GM18526 (cell line): ENCODE results near the gene KDM6A.
A peak's percentile ranks its signal among the peaks of the same experiment; 100 is the strongest.

Experiments
- POLR2A ChIP-seq: IDR thresholded peaks from 3 replicates; pipeline ENCODE4 v1.6.1; 2011; ENCODE audit not compliant: insufficient read length; ENCODE audit errors: extremely low read depth

The KDM6A gene

DNA sequence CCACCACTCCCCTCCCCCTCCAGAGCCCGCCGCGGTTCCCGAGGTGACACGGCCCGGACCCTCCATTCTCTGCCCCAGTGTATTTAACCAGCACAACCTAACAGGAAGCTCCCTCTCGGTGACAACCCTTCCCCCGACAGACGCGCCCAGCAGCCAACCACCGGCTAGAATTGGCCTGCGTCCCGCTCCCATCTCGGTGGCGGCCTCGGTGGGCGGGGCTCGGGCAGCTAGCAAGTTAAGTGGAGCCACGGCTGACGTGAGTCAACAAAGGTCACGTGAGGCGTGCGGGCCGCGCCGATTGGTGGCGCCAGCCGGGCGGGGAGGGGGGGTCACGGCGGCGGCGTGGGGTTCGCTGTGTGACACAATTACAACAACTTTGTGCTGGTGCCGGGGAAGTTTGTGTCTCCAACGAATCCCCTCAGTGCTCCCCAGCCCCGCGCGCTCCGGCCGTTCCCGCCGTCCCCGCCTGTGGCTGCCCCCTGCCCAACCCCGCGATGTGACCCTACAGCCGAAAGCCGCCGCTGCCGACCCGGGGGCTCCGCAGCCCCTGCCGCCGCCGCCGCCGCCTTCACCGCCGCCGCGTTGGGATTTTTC is at the start of gene KDM6A:
TSS of gene KDM6A (plus strand) at position 368 of the 594 bp plus-strand sequence. CDS start 364 bp downstream, outside the sequence.
- peak; percentile 58 for TF ChIP-seq POLR2A

DNA sequence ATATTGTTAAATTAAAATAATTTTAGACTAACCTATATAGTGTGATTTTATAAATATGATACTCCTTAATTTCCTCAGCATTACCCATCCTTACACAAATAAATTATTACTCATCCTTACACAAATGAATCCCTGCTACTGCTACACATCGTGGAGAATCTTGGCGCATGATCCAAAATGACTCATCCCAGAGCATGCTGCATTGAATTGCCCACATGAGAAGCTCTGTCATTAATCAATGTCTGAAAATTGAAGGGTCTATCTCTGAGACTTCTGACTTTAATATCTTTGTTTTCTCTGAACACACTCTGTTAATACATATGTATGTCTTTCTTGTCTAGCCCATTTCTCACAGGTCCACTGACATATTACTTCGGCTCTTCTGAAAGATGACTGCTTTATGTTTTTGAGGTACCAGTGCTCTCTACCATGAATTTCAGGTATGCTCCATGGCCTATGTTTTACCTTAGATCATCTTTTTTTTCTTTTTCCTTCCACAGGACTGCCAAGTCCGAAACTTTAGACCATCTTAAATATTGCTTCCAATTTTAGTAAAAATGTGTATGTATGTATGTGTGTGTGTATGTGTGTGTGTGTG is 44.9 kb upstream of the KDM6A start:
- TF ChIP-seq POLR2A: no peak

DNA sequence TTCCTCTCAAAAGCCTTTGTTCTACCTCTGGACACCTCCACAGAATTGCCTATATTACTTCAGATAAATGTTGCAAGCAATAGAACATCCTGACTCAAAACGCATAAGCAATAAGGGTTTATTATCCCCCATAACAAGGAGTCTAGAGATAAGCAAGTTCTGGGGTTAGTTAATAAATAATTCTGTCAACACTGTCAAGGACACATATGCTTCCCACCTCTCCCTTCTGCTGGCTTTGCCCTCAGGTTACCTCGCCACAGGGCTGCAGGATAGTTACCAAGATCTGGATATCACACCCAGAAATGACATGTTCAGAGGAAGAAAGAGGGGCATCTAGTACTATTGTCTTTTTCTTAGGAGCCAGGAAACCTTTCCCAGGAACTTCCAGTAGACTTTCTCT is 43.2 kb upstream of the KDM6A start:
- no peak for TF ChIP-seq POLR2A

DNA sequence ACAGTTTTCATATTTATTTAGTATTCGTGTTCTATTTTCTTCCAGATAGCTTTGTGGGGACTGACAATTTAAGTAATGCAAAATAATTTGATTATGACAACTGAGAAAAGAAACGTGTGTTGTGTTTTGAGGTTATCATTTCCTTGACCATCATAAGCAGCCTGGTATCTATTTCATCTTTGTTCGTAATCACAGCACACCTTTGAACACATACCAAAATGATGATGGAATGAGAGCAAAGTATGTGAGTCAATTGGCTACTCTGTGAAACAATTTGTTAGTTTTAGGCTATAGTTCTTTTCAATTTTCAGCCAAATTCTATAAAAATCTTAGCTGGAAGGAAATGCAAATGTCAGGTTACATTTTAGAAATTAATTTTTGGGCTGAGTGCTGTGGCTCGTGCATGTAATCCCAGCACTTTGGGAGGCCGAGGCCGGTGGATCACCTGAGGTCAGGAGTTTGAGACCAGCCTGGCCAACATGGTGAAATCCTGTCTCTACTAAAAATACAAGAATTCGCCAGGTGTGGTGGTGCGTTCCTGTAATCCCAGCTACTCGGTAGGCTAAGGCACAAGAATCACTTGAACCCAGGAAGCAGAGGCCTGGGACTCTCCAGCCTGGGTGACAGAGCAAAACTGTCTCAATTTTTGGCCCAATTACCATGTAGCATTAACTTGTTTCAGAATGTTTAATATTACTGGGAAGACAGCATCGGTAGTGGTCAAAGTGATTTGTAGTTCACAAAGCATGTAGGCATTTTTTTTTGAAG is 30.3 kb upstream of the KDM6A start:
- TF ChIP-seq POLR2A: no peak

DNA sequence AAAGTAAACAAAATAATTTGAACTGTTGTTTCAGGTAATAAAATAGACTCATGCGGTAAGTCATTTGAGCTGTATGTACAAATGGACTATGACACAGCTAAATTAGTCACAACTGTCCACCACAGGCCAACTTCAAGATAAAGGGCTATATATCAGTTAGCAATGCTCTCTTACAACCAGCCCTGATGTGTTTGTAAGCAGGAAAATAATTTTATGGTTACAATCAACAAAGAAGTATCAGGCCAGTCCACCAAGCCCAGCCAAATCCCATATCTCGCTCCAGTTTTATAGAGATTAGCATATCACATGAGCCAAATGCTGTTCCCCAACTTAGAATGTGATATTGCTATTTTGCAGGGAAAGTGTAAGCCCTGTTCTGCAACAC is 29.7 kb upstream of the KDM6A start:
- TF ChIP-seq POLR2A: no peak

DNA sequence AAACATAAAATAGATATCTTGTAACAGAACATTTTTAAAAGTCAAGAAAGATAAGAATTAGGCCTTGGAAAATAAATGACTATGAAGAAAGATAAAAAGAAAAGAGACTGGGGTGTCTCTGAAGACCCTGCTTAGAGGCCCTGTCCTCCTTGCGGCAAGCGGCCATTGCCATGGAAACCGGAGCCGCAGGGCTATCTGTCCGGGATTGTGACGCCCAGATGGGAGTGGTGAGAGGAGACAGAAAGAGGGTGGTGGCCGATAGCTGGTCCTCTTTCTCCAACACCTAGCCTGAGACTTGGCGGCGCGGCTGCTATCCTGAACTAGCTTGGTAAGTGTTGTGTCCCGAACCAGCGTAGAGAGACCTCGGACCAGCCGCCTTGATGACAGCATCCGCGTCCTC is 29.2 kb upstream of the KDM6A start, which contains the start of gene DUSP21:
TSS of gene DUSP21 (plus strand) at position 269 of the 400 bp plus-strand sequence. CDS start at position 381, 112 bp downstream.
- TF ChIP-seq POLR2A: no peak

DNA sequence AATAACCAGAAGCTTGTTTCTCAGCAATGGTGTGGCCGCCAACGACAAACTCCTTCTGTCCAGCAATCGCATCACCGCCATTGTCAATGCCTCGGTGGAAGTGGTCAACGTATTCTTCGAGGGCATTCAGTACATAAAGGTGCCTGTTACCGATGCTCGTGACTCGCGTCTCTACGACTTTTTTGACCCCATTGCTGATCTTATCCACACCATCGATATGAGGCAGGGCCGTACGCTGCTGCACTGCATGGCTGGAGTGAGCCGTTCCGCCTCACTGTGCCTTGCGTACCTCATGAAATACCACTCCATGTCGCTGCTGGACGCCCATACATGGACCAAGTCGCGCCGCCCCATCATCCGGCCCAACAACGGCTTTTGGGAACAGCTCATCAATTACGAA is 28.8 kb upstream of the KDM6A start:
- TF ChIP-seq POLR2A: no peak

DNA sequence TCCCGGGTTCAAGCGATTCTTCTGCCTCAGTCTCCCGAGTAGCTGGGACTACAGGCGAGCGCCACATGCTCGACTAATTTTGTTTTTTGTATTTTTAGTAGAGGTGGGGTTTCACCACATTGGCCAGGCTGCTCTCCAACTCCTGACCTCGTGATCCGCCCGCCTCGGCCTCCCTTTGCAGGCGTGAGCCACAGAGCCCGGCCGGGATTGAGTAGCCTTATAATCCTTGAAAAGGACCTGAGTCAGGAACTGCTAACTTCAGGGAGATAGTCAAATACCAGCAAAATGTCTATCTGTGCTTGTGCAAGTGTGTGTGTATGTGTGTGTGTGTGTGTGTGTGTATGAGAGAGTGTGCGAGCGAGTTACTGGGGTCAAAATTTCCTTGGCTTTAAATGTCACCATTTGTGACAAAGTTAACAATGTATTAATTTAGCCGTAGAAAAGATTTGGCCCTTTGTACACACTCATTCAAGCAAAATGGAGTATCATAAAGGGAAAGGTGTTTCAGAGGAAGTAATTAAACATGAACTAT is 1.8 kb upstream of the KDM6A start:
- TF ChIP-seq POLR2A: no peak

DNA sequence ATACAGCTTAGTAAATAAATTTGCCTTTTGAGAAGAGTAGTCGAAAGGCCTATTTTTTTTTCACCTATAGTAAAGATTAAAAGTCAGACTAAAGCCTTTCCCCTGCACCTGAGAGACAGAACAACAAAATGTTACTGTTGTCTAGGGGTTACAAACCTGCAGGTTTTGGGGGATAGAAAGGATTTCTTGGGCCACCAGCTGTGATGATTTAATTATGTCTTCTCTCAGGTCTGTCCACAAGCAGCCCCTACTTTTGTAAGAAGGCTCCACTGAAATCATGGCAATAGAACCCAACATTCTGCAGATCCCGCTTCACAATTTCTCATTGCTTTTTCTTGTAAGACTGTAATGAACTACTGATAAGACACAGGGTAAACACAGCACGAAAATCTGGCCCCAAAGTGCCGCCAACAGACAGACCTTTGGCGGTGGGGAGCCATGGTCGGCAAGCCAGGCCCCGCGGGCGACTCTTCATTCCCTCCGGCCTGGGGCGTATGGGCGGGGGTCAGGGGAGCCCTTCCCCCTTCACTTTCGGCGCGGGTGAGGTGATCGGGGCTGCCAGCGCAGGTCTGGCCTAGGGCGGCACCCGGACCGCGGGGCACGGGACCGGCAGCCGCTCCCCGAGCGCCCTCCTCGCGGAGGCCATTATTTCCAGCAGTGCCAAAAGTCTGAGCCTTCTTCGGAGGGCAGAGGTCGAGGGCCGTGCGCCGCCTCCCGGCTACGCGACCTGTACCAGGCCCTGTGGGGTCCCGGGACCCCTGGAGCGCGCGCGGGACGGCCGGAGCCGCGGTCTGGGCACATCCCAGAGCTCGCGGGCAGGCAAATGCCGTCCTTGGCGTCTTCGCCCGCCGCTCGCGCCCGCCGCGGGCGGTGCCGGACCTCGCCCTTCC is 812 bp upstream of the KDM6A start:
- TF ChIP-seq POLR2A: no peak

DNA sequence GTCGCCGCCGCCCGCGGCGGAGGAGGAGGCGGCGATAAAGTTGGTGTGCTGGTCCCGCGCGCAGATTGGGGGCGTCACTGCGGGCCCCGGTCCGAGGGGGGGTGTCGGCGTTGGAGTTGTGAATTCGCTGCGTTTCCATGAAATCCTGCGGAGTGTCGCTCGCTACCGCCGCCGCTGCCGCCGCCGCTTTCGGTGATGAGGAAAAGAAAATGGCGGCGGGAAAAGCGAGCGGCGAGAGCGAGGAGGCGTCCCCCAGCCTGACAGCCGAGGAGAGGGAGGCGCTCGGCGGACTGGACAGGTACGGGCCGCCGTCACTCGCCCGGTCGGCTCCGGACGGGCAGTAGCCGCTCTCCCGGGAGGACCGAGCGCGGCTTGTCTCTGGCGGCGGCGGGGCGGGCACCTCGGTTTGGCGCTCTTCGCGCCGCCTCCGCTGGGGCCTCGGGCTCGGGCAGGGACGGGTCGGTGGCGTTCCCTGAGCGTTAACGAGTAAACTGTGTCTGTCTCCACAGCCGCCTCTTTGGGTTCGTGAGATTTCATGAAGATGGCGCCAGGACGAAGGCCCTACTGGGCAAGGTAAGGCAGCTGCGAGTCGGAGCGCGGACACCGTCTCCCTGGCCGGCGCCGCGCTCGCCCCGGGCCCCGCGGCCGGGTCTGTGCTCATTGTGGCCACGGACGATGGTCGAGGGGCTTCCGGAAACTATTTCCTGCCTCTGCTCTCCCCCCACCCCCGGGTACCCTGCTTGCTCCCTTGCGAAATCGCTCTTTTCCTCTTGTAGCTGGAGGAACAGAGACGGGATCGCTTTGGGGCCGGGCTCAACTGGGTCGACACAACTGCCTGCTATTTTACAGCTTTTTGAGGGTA is 658 bp downstream of the KDM6A start:
- peak; percentile 41 for TF ChIP-seq POLR2A

DNA sequence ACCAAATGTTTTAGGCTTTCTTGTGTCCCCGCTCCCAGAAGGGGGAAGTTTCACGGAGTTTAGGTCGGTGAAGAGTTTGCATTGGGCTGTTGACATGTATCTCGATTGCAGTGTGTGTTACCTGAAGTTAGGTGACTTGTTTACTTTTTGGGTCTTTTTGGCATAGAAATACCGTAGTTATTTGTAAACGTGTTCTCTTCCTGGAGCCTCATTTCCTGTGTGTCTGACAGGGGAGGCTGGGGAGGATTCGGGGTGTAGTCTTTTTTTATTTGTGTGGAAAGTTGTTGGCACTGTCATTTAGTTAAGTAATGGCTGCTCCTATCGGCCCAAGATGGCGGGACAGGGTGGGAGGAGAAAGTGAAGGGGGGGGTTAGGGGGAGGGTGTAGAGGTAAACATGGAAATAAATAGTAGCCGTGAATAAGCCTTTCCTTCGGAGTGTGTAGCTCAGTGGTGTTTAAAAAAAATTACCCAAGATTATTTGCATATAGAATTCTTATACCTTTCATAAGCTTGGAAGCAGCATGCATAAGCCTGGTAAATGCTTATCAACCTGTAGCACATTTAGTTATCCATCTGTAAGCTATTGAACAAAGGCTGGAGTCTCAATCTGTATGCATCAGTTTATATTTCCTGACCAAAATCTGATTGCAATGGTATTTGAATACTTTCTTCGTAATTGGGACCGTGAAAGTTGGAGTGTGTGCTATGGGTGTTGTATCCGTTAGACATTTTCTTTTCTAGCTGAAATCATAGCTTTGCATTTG is 1.6 kb downstream of the KDM6A start:
- no peak for TF ChIP-seq POLR2A

DNA sequence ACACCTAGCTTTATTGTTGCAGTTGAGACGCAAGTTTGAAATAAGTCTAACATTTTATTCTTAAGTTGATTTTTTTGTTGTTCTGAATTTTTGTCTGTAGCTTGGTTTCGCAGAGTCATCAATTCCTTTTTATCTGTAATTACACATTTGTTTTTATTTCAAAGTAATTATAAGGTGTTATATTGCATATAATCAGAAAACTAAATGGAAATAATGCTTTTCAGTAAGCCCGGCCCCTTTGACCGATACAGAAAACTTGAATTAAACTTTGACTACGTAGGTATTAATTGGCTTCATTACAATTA is 2.1 kb downstream of the KDM6A start:
- TF ChIP-seq POLR2A: no peak

DNA sequence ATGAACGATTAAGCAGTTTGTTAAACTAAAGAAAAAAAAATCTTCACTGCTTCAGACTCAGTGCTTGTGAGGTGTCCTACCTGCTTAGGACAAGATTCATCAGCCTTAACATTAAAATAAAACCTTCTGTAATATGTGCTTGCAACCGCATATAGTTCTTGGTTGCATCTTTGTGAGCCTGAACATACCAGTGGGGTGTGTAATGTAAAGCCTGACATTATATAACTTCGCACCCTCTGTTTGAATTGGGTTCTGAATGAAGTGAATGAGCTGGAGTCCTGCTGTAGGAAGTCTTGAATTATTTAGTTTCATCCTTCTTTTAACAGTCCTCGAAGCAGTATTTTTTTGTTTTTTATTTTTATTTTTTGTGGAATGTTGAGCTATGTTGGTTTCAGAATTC is 3.1 kb downstream of the KDM6A start:
- no peak for TF ChIP-seq POLR2A

DNA sequence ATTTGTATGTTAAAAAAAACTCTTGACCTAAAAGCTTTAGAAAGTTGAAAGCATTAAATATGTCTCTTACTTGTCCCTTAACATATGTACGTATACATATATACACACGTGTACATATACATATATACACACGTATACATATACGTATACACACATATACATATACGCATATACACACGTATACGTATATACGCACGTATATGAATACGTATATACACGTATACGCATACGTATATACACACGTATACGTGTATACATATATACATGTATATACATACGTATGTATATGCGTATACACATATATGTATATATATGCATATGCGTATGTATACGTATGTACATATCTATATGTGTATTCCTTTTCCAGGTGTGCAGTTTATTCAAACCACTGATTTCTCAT is 3.8 kb downstream of the KDM6A start:
- no peak for TF ChIP-seq POLR2A

DNA sequence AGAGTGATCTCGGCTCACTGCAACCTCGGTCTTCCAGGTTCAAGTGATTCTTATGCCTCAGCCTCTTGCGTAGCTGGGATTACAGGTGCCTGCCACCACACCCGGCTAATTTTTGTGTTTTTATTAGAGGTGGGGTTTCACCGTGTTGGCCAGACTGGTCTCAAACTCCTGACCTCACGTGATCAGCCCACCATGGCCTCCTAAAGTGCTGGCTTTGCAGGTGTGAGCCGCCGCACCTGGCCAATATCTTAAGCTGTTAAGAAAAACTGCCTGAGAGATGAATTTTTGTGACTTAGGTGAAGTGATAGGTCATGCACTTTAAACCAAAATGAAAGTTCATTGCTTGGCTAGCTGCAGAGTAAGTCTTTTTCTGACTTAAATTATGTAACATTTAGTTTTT is 5.8 kb downstream of the KDM6A start:
- no peak for TF ChIP-seq POLR2A
